Measurements from ENCODE around the gene PPP1R14D. TPM values are rescaled to one million over a fixed set of nuclear protein-coding genes. Genes with fewer than 3 reads are reported as not detected.

Gene PPP1R14D
- total RNA-seq, 1 experiment from 2014 or later, result not detected

- Histone ChIP-seq H4K20me1 (ENCODE audit: insufficient read depth) (no peaks in the 10 kb centered on the region), H3K27me3 (ENCODE audit: insufficient read depth, low read length) (no peaks in the 10 kb centered on the region), H3K4me2 (ENCODE audit: low read length) (peak overlapping the region; percentile 15; the same call in 1 of the 2 replicates), H3K27ac (ENCODE audit: low read depth, low read length) (peak overlapping the region; percentile 52), H3K36me3 (ENCODE audit: control insufficient read depth in 1 of 2, insufficient read depth in 2 of 2, low read length in 2 of 2) (peaks cover 16 to 21% of the 10 kb centered on the region in 2 experiments; a peak in 3 of 4 replicates), H3K4me1 (ENCODE audit: control insufficient read depth in 1 of 2, insufficient read depth in 2 of 2, low read length in 2 of 2) (peaks cover 16 to 26% of the 10 kb centered on the region in 2 experiments), H3K79me2 (ENCODE audit: insufficient read depth, low read length) (no peaks in the 10 kb centered on the region; the same call in 1 of the 2 replicates), H2AFZ (ENCODE audit: low read depth, low read length, poor library complexity, severe bottlenecking) (no peak overlapping the region), H3K9ac (ENCODE audit: low read length) (peak overlapping the region; percentile 22; the same call in 1 of the 2 replicates), H3K9me3 (ENCODE audit: control insufficient read depth in 1 of 2, insufficient read depth in 1 of 2, low read depth in 1 of 2, low read length in 2 of 2) (no peaks in the 10 kb centered on the region), H3K9me2 (ENCODE audit: insufficient read depth) (no peaks in the 10 kb centered on the region), H3K4me3 (replicated peaks in 1 of 2; ENCODE audit: low read depth in 1 of 2, low read length in 2 of 2) (no peak overlapping the region)
- RAD21 ChIA-PET (ENCODE audit: low non-redundant PET in 1 of 2, low total read pairs in 2 of 2, uncharacterized antibody in 2 of 2, unreplicated experiment in 2 of 2), result interaction anchor here (0.8 to 4.0 kb wide), 8 partner anchors 15 to 73 kb away, joined by 3 to 29 read pairs (median 10); partner anchors contain the start of genes VPS18 (in 2 of the 2), RHOV (in 1 of the 2) and ZFYVE19 (in 1 of the 2)
- TF ChIP-seq YY1 (IDR thresholded peaks at IDR 0.05; ENCODE audit: extremely low read depth, insufficient replicate concordance, low read depth, low read length), result peak; percentile 34
- peak; percentile 79 to 99 (median 94) for TF ChIP-seq CTCF (IDR thresholded peaks at IDR 0.05 in 2 of 3, conservative IDR thresholded peaks at IDR 0.05 in 1 of 3; ENCODE audit: borderline replicate concordance in 1 of 3, insufficient read depth in 1 of 3, low read depth in 2 of 3, low read length in 2 of 3)
- TF ChIP-seq EZH2 (IDR thresholded peaks at IDR 0.05), result no peak
- peak; percentile 81 for TF ChIP-seq RAD21 (IDR thresholded peaks at IDR 0.05; ENCODE audit: low read depth)
- TF ChIP-seq POLR2AphosphoS5 (IDR thresholded peaks at IDR 0.05; ENCODE audit: low read depth, low read length), result 0 out of 2 replicates have a peak, but pooled peaks have one; percentile 37
- TF ChIP-seq ELF1 (IDR thresholded peaks at IDR 0.05; ENCODE audit: borderline replicate concordance, low read depth), result no peak
- no peak for TF ChIP-seq SP1 (IDR thresholded peaks at IDR 0.05; ENCODE audit: low read depth)
- intact Hi-C loops (cut with micrococcal nuclease), result loop anchor here (1.0 kb wide), 1 partner anchor 37 kb away; the partner anchor contains the start of gene VPS18
- ATAC-seq, result peak; percentile 85
- POLR2A ChIA-PET, result interaction anchor here (0.7 to 3.6 kb wide), 9 partner anchors 11 to 388 kb away, joined by 3 to 34 read pairs (median 13); partner anchors contain the start of genes RHOV and VPS18
- DNase-seq (ENCODE audit: low read depth, low spot score), result no peak
- no TSS peak for BruUV-seq (replicated peaks)
- CTCF ChIA-PET, result interaction anchor here (0.7 to 6.2 kb wide), 21 partner anchors 8 to 518 kb away, joined by 3 to 166 read pairs (median 7); partner anchors contain the start of genes DNAJC17, RHOV, SPINT1 and VPS18
Measured at GRCh38 chr15:40857601-40858341, 29.3 kb upstream of the PPP1R14D start.

Measured in HCT116 (cell line).